GM18907 (cell line): Measurements from ENCODE around the gene UBAP1.
"Not testable (repeated sequence)": the region's sequence is repeated elsewhere in the genome, so short reads cannot be mapped to it uniquely, and the experiment has no call there.

Experiments used
- ATAC-seq: cut with Tn5 transposase; IDR thresholded peaks from one replicate; pipeline ENCODE4 v1.9.1; 2021; ENCODE audit warnings: mild to moderate bottlenecking, moderate library complexity; ENCODE audit not compliant: unreplicated experiment

The UBAP1 gene

GRCh38 chr9:34178436-34179212 lies at the start of gene UBAP1:
TSS of gene UBAP1 (plus strand) at chr9:34179043. CDS start at chr9:34220915, 41,872 bp downstream.
- peak; percentile 97 for ATAC-seq

GRCh38 chr9:34131571-34131970 lies 47.3 kb upstream of the UBAP1 start:
- ATAC-seq = no peak

GRCh38 chr9:34133436-34133949 lies 45.4 kb upstream of the UBAP1 start:
- ATAC-seq = no peak

- no peak for ATAC-seq
Measured at GRCh38 chr9:34134521-34134920, 44.3 kb upstream of the UBAP1 start.

GRCh38 chr9:34138644-34139043 lies 40.2 kb upstream of the UBAP1 start:
- ATAC-seq = not testable (repeated sequence)

GRCh38 chr9:34139477-34140146 lies 39.2 kb upstream of the UBAP1 start:
- ATAC-seq = no peak

- ATAC-seq = no peak
Measured at GRCh38 chr9:34140853-34141252, 38.0 kb upstream of the UBAP1 start.

- ATAC-seq = no peak
Measured at GRCh38 chr9:34143116-34143515, 35.7 kb upstream of the UBAP1 start.

GRCh38 chr9:34145165-34145564 lies 33.7 kb upstream of the UBAP1 start:
- no peak for ATAC-seq

GRCh38 chr9:34151398-34151797 lies 27.4 kb upstream of the UBAP1 start:
- no peak for ATAC-seq

GRCh38 chr9:34154057-34154456 lies 24.8 kb upstream of the UBAP1 start:
- no peak for ATAC-seq

- no peak for ATAC-seq
Measured at GRCh38 chr9:34157318-34157717, 21.5 kb upstream of the UBAP1 start.

- no peak for ATAC-seq
Measured at GRCh38 chr9:34157898-34158297, 20.9 kb upstream of the UBAP1 start.

- no peak for ATAC-seq
Measured at GRCh38 chr9:34158362-34158869, 20.4 kb upstream of the UBAP1 start.

- ATAC-seq = no peak
Measured at GRCh38 chr9:34163434-34163833, 15.4 kb upstream of the UBAP1 start.

GRCh38 chr9:34169125-34169524 lies 9.7 kb upstream of the UBAP1 start:
- no peak for ATAC-seq

- no peak for ATAC-seq
Measured at GRCh38 chr9:34170237-34170991, 8.4 kb upstream of the UBAP1 start.

GRCh38 chr9:34171753-34172535 lies 6.9 kb upstream of the UBAP1 start:
- peak; percentile 61 for ATAC-seq

- ATAC-seq = no peak
Measured at GRCh38 chr9:34176089-34176488, 2.8 kb upstream of the UBAP1 start.
